HT-29 (cell line): Measurements from ENCODE around the gene OR8G1. TPM values are rescaled to one million over a fixed set of nuclear protein-coding genes. Genes with fewer than 3 reads are reported as not detected.
"Not testable (repeated sequence)": the region's sequence is repeated elsewhere in the genome, so short reads cannot be mapped to it uniquely, and the experiment has no call there.

Source experiments
- DNase-seq: peaks from one replicate; pipeline ENCODE4 v3.0.0-alpha.2; 2015; ENCODE audit warnings: low spot score
- total RNA-seq: library from RNA; depleted of rRNA; stranded (reverse); fragments of >200 nt; shearing (Covaris generic); gene quantifications from 2 replicates; pipeline ENCODE4 v1.2.3, GENCODE V29; 2014; rRNA removed

Gene OR8G1
- total RNA-seq, 1 experiment from 2014 or later = not detected

DNA sequence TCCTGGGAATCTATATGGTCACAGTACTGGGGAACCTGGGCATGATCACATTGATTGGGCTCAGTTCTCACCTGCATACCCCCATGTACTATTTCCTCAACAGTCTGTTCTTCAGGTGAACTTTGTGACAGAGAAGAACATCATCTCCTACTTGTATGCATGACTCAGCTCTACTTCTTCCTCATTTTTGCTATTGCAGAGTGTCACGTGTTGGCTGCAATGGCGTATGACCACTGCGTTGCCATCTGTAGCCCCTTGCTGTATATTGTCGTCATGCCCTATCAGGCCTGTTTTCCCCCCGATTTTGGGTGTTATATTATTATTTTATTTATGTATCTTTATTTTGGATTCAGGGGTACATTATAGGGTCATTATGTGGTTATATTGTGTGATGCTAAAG is 2.4 kb upstream of the OR8G1 start:
- DNase-seq = no peak

DNA sequence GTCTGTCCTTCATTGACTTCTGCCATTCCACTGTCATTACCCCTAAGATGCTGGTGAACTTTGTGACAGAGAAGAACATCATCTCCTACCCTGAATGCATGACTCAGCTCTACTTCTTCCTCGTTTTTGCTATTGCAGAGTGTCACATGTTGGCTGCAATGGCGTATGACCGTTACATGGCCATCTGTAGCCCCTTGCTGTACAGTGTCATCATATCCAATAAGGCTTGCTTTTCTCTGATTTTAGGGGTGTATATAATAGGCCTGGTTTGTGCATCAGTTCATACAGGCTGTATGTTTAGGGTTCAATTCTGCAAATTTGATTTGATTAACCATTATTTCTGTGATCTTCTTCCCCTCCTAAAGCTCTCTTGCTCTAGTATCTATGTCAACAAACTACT is 9.0 kb downstream of the OR8G1 start:
- DNase-seq = not testable (repeated sequence)

DNA sequence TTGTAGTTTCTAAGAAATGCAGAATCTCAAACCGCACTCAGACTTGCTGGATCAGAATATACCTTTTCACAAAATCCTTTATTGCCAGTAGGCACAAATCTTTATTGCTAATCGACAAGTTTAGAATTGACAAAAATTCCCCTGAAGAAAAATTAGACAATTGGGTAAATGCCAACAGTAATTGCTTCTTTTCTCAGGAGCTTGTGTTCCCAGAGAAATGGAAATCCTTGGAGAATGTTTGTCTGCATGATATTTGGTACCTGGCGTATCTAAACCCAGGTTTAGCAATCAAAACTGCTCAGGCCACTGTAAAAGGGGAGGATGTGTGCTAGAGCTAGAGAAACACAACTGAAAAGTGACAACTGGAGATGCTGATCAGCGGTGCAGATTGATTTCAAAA is 15.2 kb downstream of the OR8G1 start, which contains the start of gene OR8G5:
Gene OR8G5 (plus strand): TSS at position 301 of the 400 bp plus-strand sequence. CDS start 8,556 bp downstream, outside the sequence.
- no peak for DNase-seq

DNA sequence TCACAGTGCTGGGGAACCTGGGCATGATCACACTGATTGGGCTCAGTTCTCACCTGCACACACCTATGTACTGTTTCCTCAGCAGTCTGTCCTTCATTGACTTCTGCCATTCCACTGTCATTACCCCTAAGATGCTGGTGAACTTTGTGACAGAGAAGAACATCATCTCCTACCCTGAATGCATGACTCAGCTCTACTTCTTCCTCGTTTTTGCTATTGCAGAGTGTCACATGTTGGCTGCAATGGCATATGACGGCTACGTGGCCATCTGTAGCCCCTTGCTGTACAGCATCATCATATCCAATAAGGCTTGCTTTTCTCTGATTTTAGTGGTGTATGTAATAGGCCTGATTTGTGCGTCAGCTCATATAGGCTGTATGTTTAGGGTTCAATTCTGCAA is 24.1 kb downstream of the OR8G1 start:
- not testable (repeated sequence) for DNase-seq

DNA sequence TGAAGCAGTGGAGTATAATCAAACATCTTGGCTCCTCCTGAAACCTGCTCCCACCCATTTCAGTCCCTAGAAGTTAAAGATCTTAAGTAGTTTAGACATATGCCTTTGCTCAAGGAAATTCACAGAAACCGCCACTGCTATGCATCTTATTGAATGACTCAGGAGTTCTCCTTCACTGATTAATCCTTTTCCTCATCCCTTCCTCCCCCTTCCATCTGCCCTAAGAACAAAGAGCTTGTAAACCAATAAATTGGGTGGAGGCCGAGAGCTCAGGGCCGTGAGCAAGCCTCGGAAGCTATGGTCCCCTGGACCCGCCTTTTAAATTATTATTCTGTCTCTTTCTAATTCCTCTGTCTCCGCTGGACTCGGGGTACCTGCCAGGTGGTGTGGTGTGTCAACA is 30.0 kb downstream of the OR8G1 start:
- not testable (repeated sequence) for DNase-seq

DNA sequence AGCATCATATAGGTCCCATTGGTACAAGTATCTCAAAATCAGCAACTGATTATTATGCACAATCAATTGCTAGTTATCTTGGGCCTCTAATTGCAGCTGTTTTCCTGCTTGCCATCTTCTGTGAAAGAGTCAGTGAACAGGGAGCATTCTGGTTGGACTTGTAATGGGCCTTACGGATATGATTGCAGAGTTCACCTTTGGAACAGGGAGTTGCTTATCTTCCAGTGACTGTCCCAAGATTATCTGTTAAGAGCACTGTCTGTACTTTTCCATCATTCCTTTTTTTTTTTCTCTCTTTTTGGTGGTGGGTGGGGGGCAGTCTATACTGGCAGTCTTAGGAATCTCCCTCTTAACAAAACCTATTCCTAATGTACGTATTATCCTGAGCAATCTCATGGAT is 33.1 kb downstream of the OR8G1 start:
- no peak for DNase-seq

DNA sequence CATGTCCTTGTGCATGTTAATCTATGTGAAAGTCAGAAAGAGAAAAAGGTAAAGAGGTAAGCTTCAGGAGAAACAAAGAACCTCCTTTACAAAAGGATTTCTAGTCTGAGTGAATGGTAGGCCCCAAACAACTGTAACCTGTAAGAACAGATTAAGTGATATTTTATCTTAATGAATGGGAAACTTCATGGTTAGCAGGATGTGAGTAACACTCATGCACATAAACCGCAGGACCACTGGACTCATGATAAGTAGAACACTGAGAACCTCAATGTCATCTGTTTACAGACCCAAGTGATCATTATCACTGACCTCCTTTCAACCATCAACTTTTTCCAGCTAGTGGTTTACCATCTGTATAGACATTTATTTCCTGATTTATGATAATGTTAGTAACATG is 35.2 kb downstream of the OR8G1 start:
- no peak for DNase-seq

DNA sequence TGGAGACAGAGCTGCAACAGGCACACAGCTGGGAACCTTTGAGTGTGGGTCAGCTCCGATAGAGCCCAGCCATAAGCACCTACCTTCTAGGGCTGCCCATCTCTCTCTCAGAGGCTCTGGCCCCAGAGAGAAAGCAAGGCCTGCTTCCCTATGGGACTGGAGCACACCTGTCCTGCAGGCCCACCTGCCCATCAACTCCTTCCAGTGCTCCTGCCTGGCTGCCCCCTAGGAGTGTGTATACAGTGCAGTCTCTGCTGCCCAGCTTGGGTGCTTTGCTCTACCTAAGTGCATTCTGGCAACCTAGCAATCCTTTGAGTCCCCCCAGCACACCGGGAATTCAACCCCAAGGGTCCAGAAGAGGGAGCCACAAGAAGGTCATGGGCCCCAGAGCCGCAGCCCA is 36.3 kb downstream of the OR8G1 start:
- no peak for DNase-seq

DNA sequence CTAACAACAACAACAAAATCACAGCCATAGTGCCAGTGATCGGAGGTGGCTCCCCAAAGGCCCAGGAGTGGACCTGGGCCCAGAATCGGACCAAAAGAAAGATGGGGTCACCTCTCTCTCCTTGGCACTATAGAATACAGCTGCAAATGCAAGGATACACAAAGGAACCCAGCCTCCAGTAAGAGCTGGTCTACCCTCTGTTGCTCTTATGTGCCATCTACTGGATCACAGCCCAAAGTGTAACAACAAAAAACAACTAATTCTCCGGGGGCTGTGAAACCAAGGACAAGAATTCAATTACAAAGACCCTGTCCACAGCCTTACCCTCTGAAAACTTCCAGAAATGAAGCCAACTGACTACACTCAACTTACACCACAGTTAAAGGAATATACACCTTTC is 36.9 kb downstream of the OR8G1 start:
- DNase-seq = no peak

DNA sequence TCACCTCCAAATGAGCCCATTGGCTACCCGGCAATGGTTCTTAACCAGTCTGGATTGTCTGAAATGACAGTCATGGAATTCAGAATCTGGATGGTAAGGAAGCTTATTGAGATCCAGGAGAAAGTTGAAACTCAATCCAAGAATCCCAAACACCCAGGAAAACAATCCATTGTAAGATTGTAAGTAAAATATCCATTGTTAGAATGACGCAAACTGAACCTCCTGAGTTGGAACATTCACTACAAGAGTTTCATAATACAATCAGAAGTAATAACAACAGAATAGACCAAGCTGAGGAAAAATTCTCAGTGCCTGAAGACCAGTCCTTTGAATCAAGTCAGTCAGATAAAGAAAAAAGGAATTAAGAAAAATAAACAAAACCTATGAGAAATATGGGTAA is 37.4 kb downstream of the OR8G1 start:
- no peak for DNase-seq

DNA sequence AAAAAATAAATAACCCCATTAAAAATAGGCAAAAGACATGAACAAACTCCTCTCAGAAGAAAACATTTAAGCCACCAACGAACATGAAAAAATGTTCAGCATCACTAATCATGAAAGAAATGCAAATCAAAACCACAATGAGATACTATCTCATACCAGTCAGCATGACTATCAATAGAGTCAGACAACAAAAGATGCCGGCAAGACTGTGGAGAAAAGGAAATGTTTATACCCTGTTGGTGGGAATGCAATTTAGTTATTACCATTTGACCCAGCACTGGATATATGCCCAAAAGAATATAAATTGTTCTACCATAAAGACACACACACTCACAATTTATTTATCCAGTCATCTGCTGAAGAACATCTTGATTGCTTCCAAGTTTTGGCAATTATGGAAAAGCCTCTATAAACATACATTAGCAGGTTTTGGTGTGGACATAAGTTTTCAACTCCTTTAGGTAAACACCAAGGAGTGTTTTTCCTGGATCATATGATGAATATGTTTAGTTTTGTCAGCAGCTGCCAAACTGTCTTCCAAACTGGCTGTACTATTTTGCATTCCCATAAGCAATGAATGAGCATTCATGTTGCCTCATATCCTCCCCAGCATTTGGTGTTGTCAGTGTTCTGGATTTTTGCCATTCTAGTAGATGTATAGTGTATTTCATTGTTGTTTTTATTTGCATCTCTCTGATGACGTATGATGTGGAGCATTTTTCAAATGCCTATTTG is 44.9 kb downstream of the OR8G1 start:
- DNase-seq = no peak

DNA sequence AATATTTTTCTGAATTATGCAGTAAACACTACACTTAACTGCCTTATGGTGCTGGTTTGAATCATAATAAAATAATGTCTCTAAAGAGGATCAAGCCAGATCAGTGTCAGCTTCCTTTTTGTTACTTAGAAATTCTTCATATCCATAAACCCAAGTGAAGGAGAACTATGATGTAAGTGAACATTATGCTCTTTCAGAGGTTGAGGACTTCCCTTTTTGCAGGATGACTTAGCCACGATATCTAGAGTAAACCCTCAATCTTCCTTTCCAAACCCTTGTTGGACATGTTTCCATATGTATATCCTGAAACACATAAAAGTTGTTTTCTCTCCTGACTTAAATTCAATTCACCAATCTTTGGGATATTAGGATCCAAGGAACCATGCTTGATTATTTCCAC is 53.8 kb downstream of the OR8G1 start:
- DNase-seq = no peak

DNA sequence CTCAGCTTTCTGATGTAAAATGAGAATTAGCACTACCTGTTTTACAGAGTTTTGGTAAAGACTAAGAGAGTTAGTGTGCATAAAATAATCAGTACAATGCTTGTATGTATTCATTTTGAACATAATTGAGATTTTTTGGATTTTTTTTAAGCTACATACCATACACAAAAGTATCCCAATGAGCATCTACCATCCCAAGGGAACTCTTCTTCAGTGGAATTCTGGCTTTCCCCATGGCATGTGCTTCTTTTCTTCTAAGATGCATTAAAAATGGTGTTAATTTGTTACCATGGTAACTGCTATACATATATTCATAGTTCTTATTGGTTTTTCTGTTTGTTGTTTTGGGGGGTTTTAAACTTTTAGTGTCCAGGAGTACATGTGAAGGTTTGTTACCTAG is 55.1 kb downstream of the OR8G1 start:
- no peak for DNase-seq

DNA sequence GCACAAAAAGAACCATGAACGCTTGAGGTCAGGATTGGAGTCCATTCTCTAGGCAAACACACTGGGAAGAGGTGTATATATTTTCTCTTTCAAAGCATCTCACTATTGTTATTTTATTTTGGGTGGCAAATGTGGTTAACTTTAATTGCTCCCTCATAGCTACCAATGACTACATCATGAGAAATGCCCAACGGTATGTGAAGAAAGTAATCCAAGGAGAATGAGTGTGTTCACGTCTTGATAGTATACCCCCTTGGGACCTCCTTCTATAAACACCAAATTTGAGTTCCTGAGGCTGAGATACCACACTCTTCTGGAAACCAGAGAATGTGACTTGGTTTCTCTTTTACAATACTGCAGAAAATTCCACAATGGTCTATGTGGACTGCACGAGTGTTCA is 57.0 kb downstream of the OR8G1 start:
- no peak for DNase-seq

DNA sequence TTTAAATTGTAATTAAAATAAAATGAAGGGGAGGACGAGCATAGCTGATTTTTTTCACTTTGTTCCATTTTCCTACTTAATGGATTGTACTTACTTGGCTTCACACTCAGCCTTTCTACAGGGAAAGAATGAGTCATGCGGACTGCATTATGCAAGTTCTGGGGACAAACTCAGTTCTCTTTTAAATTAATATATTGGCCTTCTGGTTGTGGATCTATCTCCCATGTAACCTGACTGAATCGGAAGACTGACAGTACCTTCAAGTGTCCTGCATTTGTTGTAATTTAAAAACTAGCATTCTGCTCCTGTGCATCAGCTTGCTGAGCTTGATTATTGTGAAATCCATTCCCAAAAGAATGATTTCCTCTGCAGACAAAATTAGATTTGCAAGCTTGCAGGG is 60.7 kb downstream of the OR8G1 start:
- DNase-seq = no peak

DNA sequence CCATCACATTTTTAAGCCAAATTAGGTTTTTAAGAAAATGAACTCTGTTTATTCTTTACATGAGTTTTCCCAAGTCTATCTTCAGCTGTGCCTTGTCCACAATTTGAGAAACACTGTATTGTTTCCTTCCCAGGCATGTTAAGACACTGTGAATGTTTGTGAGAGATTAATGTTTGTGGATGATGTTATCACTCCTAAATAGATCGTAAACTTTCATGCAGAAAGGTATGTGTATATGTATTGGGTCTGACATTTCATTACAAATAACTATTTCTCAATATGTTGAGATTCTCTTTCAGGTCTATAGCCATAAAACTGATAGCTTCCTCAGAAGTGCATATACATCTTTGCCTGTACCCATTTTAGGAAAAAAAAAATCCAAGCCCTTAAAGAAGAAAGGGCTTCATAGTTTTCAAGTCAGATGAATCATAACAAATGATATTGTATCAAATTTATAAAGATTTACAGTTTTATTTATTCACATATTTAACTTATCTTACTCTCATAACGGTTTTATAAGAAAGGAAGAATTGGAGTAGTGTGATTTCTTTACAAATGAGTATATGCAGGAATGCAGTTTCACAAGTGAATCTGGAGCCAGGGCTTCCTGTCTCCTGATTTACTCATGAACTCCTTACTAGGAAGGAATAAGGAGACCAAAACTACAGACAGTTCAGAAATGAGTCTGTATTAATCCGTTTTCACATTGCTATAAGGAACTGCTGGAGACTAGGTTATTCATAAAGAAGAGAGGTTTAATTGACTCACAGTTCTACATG is 61.6 kb downstream of the OR8G1 start:
- no peak for DNase-seq

Other genes with a start within 250 kb of the OR8G1 start
- not detected in 2 replicates for gene OR10G6, start 245.9 kb upstream of the OR8G1 start, total RNA-seq
- not detected in 2 replicates for gene OR10G4, start 228.1 kb upstream of the OR8G1 start, total RNA-seq
- gene OR10G9, start 218.1 kb upstream of the OR8G1 start, total RNA-seq = not detected in 2 replicates
- not detected in 2 replicates for gene OR10G8, start 214.3 kb upstream of the OR8G1 start, total RNA-seq
- gene OR10G7, start 199.8 kb upstream of the OR8G1 start, total RNA-seq = not detected in 2 replicates
- gene VWA5A, start 125.6 kb upstream of the OR8G1 start, total RNA-seq = 0.18 and 0.81 TPM in 2 replicates
- not detected in 2 replicates for gene OR10D3, start 57.8 kb upstream of the OR8G1 start, total RNA-seq
- gene OR8G5, start 15.3 kb downstream of the OR8G1 start, total RNA-seq = not detected in 2 replicates
- gene OR8D1, start 72.9 kb downstream of the OR8G1 start, total RNA-seq = not detected in 2 replicates
- not detected in 2 replicates for gene OR8D2, start 79.1 kb downstream of the OR8G1 start, total RNA-seq
- gene OR8B2, start 143.4 kb downstream of the OR8G1 start, total RNA-seq = not detected in 2 replicates
- not detected in 2 replicates for gene OR8B3, start 157.9 kb downstream of the OR8G1 start, total RNA-seq
- gene OR8B4, start 183.8 kb downstream of the OR8G1 start, total RNA-seq = not detected in 2 replicates
- gene OR8B8, start 204.6 kb downstream of the OR8G1 start, total RNA-seq = not detected in 2 replicates